HCT116 (cell line): Measurements from ENCODE around the gene STX10. TPM values are rescaled to one million over a fixed set of nuclear protein-coding genes. Genes with fewer than 3 reads are reported as not detected.

Experiments used
- ATAC-seq: fragments of 200-7000 bp; cut with Tn5 transposase; 2 replicates; pipeline ENCODE4 v1.9.1; 2020; ENCODE audit warnings: mild to moderate bottlenecking, moderate library complexity
- BruUV-seq: library from RNA; stranded (reverse); fragments of 400-500 nt; replicated peaks from 2 replicates; lab custom pipeline; 2021; lab: Mats Ljungman, UMichigan
- CTCF ChIA-PET: fragments of 300-600 bp; sonication (Branson Sonifier 250); formaldehyde crosslinking; loops from one replicate; lab custom pipeline; 2021; ENCODE audit warnings: antibody characterized with exemption; lab: Charles Lee
- POLR2A ChIA-PET: fragments of 300-600, 350-600 bp; sonication (Branson Sonifier 250); formaldehyde crosslinking; loops from one replicate; lab custom pipeline; 2021; ENCODE audit warnings: antibody characterized with exemption; lab: Charles Lee
- RAD21 ChIA-PET, 2 experiments: fragments of 300-600 bp; sonication (Branson Sonifier 250); formaldehyde crosslinking; loops; one replicate each; lab custom pipeline; 2023; ENCODE audit warnings: low total read pairs in 2 of 2; ENCODE audit not compliant: uncharacterized antibody in 2 of 2, unreplicated experiment in 2 of 2, low non-redundant PET in 1 of 2; lab: Charles Lee
- DNase-seq: peaks from one replicate; pipeline ENCODE4 v3.0.0-alpha.2; 2010; ENCODE audit warnings: low read depth, low spot score
- H2AFZ ChIP-seq: fragments of 200-600 bp; shearing (Covaris generic), sonication (generic); 2 replicates; pipeline ENCODE4 v1.6.1; 2017; ENCODE audit warnings: low read depth, mixed run types, mixed read lengths, antibody characterized with exemption, low read length; ENCODE audit not compliant: poor library complexity, severe bottlenecking
- H3K27ac ChIP-seq: 2 replicates; pipeline ENCODE4 v1.5.1; 2012; ENCODE audit warnings: low read depth, low read length
- H3K27me3 ChIP-seq: fragments of 200-600 bp; sonication (generic); 2 replicates; pipeline ENCODE4 v1.6.1; 2016; ENCODE audit warnings: mixed run types, low read length, mixed read lengths; ENCODE audit not compliant: insufficient read depth
- H3K36me3 ChIP-seq, 2 experiments: fragments of 200-500 bp in 1 of 2; fragments of 200-600 bp in 1 of 2; sonication (Bioruptor generic) in 1 of 2; sonication (generic) in 1 of 2; 2 replicates each; pipeline versions ENCODE4 v1.5.1 to v1.6.1; 2014 to 2016; ENCODE audit warnings: low read length in 2 of 2, inconsistent platforms in 1 of 2, mixed read lengths in 1 of 2, mixed run types in 1 of 2; ENCODE audit not compliant: insufficient read depth in 2 of 2, control insufficient read depth in 1 of 2
- H3K4me1 ChIP-seq, 2 experiments: fragments of 200-600 bp in 1 of 2; sonication (generic) in 1 of 2; 2 replicates each; pipeline versions ENCODE4 v1.5.1 to v1.6.1; 2012 to 2017; ENCODE audit warnings: low read length in 2 of 2, inconsistent platforms in 1 of 2, mild to moderate bottlenecking in 1 of 2, mixed read lengths in 1 of 2, mixed run types in 1 of 2, moderate library complexity in 1 of 2; ENCODE audit not compliant: insufficient read depth in 2 of 2, control insufficient read depth in 1 of 2
- H3K4me2 ChIP-seq: fragments of 200-600 bp; sonication (generic); 2 replicates; pipeline ENCODE4 v1.6.1; 2017; ENCODE audit warnings: mixed run types, low read length, mixed read lengths
- H3K4me3 ChIP-seq, 2 experiments: fragments of 200-600 bp in 1 of 2; sonication (generic) in 1 of 2; replicated peaks in 1 of 2; 2 replicates each; pipeline ENCODE4 v1.5.1; 2011 to 2016; ENCODE audit warnings: low read length in 2 of 2, control low read depth in 1 of 2, low read depth in 1 of 2, mild to moderate bottlenecking in 1 of 2, mixed read lengths in 1 of 2, mixed run types in 1 of 2
- H3K79me2 ChIP-seq: fragments of 200-600 bp; sonication (generic); 2 replicates; pipeline ENCODE4 v1.6.1; 2017; ENCODE audit warnings: mild to moderate bottlenecking, mixed run types, low read length, moderate library complexity, mixed read lengths; ENCODE audit not compliant: insufficient read depth
- H3K9ac ChIP-seq: fragments of 200-600 bp; sonication (generic); 2 replicates; pipeline ENCODE4 v1.6.1; 2016; ENCODE audit warnings: low read length, mixed read lengths
- H3K9me2 ChIP-seq: fragments of 200-600 bp; sonication (generic), shearing (Covaris generic); 2 replicates; pipeline ENCODE4 v1.6.1; 2017; ENCODE audit warnings: mixed run types, mild to moderate bottlenecking, moderate library complexity; ENCODE audit not compliant: insufficient read depth
- H3K9me3 ChIP-seq, 2 experiments: fragments of 200-500 bp in 1 of 2; fragments of 200-600 bp in 1 of 2; sonication (Bioruptor generic) in 1 of 2; sonication (generic) in 1 of 2; 2 replicates each; pipeline ENCODE4 v1.6.1; 2014 to 2017; ENCODE audit warnings: low read length in 2 of 2, mixed read lengths in 2 of 2, inconsistent platforms in 1 of 2, low read depth in 1 of 2, mild to moderate bottlenecking in 1 of 2, mixed run types in 1 of 2, moderate library complexity in 1 of 2; ENCODE audit not compliant: control insufficient read depth in 1 of 2, insufficient read depth in 1 of 2
- H4K20me1 ChIP-seq: fragments of 200-600 bp; sonication (generic), shearing (Covaris generic); 2 replicates; pipeline ENCODE4 v1.6.1; 2017; ENCODE audit warnings: mixed run types, mild to moderate bottlenecking, moderate library complexity; ENCODE audit not compliant: insufficient read depth
- CBX3 ChIP-seq: IDR thresholded peaks from 2 replicates; pipeline ENCODE4 v1.6.1; 2012; ENCODE audit warnings: low read depth
- CEBPB ChIP-seq: IDR thresholded peaks from 2 replicates; pipeline ENCODE4 v1.6.1; 2012; ENCODE audit warnings: low read depth
- EGR1 ChIP-seq: IDR thresholded peaks from 2 replicates; pipeline ENCODE4 v1.6.1; 2012; ENCODE audit warnings: low read depth
- ELF1 ChIP-seq: IDR thresholded peaks from 2 replicates; pipeline ENCODE4 v1.6.1; 2012; ENCODE audit warnings: low read depth, borderline replicate concordance
- EZH2 ChIP-seq: fragments of 200-600 bp; sonication (generic); IDR thresholded peaks from 2 replicates; pipeline ENCODE4 v1.6.1; 2017; ENCODE audit warnings: antibody characterized with exemption, mixed run types
- EZH2phosphoT487 ChIP-seq: fragments of 200-600 bp; IDR thresholded peaks from 2 replicates; pipeline ENCODE4 v1.6.1; 2018; ENCODE audit warnings: antibody characterized with exemption, borderline replicate concordance
- FOSL1 ChIP-seq: IDR thresholded peaks from 2 replicates; pipeline ENCODE4 v1.6.1; 2012; ENCODE audit warnings: low read depth
- JUND ChIP-seq: IDR thresholded peaks from 2 replicates; pipeline ENCODE4 v1.6.1; 2012
- POLR2A ChIP-seq: IDR thresholded peaks from 2 replicates; pipeline ENCODE4 v1.7.0; 2011; ENCODE audit warnings: borderline replicate concordance; ENCODE audit not compliant: insufficient read depth, insufficient read length; ENCODE audit errors: extremely low read depth
- POLR2AphosphoS5 ChIP-seq: IDR thresholded peaks from 2 replicates; pipeline ENCODE4 v1.6.1; 2011; ENCODE audit warnings: mild to moderate bottlenecking, low read depth, low read length, moderate library complexity
- RAD21 ChIP-seq: IDR thresholded peaks from 2 replicates; pipeline ENCODE4 v1.6.1; 2012; ENCODE audit warnings: low read depth, mild to moderate bottlenecking
- SIN3A ChIP-seq: IDR thresholded peaks from 2 replicates; pipeline ENCODE4 v1.6.1; 2012; ENCODE audit warnings: low read depth
- SP1 ChIP-seq: IDR thresholded peaks from 2 replicates; pipeline ENCODE4 v1.6.1; 2012; ENCODE audit warnings: low read depth
- SRF ChIP-seq: IDR thresholded peaks from 2 replicates; pipeline ENCODE4 v1.6.1; 2012; ENCODE audit warnings: low read depth
- YY1 ChIP-seq: IDR thresholded peaks from 2 replicates; pipeline ENCODE4 v1.6.1; 2011; ENCODE audit warnings: low read length, low read depth, moderate library complexity, mild to moderate bottlenecking; ENCODE audit not compliant: insufficient replicate concordance; ENCODE audit errors: extremely low read depth
- ZFX ChIP-seq: fragments of 450-650 bp; IDR thresholded peaks from 2 replicates; pipeline ENCODE4 v1.6.1; 2017
- intact Hi-C: fragments of 100-400 bp; cut with micrococcal nuclease; formaldehyde crosslinking; loops from 2 replicates; pipeline ENCODE4 v1.10.0; 2022
- total RNA-seq: library from RNA; stranded (reverse); gene quantifications from one replicate; pipeline ENCODE4 v1.2.1, GENCODE V29; 2021; ENCODE audit not compliant: unreplicated experiment
- TF ChIP-seq, protein P1 (sequence below): IDR thresholded peaks from 2 replicates; pipeline ENCODE4 v1.6.1; 2011; ENCODE audit warnings: mild to moderate bottlenecking, low read length, moderate library complexity; ENCODE audit not compliant: insufficient replicate concordance; ENCODE audit errors: extremely low read depth
- TF ChIP-seq, protein P2 (sequence below): IDR thresholded peaks from 2 replicates; pipeline ENCODE4 v1.6.1; 2012
- TF ChIP-seq, protein P3 (sequence below): IDR thresholded peaks from 2 replicates; pipeline ENCODE4 v1.6.1; 2012; ENCODE audit warnings: low read depth
- TF ChIP-seq, protein P4 (sequence below): IDR thresholded peaks from 2 replicates; pipeline ENCODE4 v1.6.1; 2012

STX10 gene
- total RNA-seq, 1 experiment from 2014 or later = 149 TPM

DNA sequence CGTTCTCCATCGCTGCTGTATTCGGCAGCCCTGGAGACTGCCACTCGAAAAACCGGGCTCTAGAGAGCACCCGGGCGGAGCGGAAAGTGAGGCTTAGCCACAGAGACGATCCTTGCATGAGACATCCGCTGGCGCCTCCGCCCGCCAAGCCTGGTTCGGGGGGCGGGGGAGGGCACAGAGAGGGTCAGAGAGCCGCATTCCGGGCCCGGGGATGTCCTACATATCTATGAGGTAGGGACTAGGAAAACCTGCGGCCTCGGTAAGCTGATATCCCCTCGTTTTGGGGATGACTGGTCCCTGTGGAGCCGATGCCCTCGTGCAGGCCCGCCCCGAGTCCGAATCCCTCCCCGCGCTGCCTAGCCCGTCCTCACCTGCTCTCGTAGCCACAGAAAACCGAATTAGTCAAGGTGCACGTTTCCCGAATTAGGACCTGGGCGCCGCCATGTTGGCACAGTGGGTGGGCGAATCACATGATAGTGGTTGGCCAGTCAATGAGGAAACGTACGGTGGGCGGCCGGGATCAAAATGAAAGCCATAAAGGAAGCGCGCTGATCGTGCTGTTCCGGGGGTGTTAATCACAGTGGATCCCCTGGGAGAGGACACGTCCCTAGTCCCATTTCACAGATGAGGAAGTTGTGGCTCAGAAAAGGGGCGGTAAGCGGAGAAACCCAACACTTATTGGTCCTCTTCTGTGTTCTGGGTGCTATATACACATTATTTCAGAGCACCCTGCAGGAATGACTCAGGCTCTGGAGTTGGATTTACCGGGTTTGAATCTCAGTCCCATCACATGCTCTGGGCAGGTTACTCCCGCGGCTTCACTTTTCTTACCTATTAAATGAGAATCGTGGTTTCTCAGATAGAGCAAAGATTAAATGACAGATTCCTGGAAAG lies 33.6 kb downstream of the STX10 start, which contains the start of gene TRMT1:
TRMT1 (minus strand) TSS at position 459 of the 894 bp plus-strand sequence; CDS start at position 118, 341 bp downstream.
- H3K4me1 ChIP-seq = peaks cover 21 to 39% of the 10 kb centered on the region in 2 experiments; a peak in 3 of 4 replicates
- RAD21 ChIA-PET = no interaction called here
- H3K36me3 ChIP-seq = peaks cover 9 to 35% of the 10 kb centered on the region in 2 experiments; a peak in 3 of 4 replicates
- H3K9me3 ChIP-seq = no peaks in the 10 kb centered on the region
- POLR2A ChIA-PET = interaction anchor here (1.0 to 1.8 kb wide), 3 partner anchors 36 to 39 kb away, joined by 3 to 16 read pairs (median 7); no protein-coding TSS in a partner anchor
- H2AFZ ChIP-seq = peak within 1 kb of the TSS; percentile 3
- H3K27ac ChIP-seq = peak within 1 kb of the TSS; percentile 100
- BruUV-seq = TSS peak; percentile 81
- DNase-seq = peak; percentile 93
- no peaks in the 10 kb centered on the region for H3K9me2 ChIP-seq
- H3K79me2 ChIP-seq = peaks cover 72% of the 10 kb centered on the region
- CTCF ChIA-PET = interaction anchor here (1.6 to 2.2 kb wide), 2 partner anchors 139 to 151 kb away, joined by 7 to 9 read pairs; no protein-coding TSS in a partner anchor
- H3K9ac ChIP-seq = peak within 1 kb of the TSS; percentile 98
- peak within 1 kb of the TSS; percentile 91 for H3K4me2 ChIP-seq
- intact Hi-C loops = loop anchor here (2.0 to 5.0 kb wide), 2 partner anchors 34 to 146 kb away; partner anchors contain the start of genes IER2 and STX10
- H3K4me3 ChIP-seq = peak within 1 kb of the TSS; percentile 97 to 98
- peak; percentile 51 for ATAC-seq
- no peaks in the 10 kb centered on the region for H3K27me3 ChIP-seq
- peaks cover 12% of the 10 kb centered on the region; the same call in 1 of the 2 replicates for H4K20me1 ChIP-seq
- TF ChIP-seq, protein P1, sequence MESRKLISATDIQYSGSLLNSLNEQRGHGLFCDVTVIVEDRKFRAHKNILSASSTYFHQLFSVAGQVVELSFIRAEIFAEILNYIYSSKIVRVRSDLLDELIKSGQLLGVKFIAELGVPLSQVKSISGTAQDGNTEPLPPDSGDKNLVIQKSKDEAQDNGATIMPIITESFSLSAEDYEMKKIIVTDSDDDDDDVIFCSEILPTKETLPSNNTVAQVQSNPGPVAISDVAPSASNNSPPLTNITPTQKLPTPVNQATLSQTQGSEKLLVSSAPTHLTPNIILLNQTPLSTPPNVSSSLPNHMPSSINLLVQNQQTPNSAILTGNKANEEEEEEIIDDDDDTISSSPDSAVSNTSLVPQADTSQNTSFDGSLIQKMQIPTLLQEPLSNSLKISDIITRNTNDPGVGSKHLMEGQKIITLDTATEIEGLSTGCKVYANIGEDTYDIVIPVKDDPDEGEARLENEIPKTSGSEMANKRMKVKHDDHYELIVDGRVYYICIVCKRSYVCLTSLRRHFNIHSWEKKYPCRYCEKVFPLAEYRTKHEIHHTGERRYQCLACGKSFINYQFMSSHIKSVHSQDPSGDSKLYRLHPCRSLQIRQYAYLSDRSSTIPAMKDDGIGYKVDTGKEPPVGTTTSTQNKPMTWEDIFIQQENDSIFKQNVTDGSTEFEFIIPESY = peak; percentile 85
- no peak for TF ChIP-seq EZH2
- TF ChIP-seq, protein P2, sequence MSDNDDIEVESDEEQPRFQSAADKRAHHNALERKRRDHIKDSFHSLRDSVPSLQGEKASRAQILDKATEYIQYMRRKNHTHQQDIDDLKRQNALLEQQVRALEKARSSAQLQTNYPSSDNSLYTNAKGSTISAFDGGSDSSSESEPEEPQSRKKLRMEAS = peak; percentile 99
- TF ChIP-seq RAD21 = 0 out of 2 replicates have a peak, but pooled peaks have one; percentile 1
- TF ChIP-seq, protein P3, sequence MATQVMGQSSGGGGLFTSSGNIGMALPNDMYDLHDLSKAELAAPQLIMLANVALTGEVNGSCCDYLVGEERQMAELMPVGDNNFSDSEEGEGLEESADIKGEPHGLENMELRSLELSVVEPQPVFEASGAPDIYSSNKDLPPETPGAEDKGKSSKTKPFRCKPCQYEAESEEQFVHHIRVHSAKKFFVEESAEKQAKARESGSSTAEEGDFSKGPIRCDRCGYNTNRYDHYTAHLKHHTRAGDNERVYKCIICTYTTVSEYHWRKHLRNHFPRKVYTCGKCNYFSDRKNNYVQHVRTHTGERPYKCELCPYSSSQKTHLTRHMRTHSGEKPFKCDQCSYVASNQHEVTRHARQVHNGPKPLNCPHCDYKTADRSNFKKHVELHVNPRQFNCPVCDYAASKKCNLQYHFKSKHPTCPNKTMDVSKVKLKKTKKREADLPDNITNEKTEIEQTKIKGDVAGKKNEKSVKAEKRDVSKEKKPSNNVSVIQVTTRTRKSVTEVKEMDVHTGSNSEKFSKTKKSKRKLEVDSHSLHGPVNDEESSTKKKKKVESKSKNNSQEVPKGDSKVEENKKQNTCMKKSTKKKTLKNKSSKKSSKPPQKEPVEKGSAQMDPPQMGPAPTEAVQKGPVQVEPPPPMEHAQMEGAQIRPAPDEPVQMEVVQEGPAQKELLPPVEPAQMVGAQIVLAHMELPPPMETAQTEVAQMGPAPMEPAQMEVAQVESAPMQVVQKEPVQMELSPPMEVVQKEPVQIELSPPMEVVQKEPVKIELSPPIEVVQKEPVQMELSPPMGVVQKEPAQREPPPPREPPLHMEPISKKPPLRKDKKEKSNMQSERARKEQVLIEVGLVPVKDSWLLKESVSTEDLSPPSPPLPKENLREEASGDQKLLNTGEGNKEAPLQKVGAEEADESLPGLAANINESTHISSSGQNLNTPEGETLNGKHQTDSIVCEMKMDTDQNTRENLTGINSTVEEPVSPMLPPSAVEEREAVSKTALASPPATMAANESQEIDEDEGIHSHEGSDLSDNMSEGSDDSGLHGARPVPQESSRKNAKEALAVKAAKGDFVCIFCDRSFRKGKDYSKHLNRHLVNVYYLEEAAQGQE = no peak
- no peak for TF ChIP-seq FOSL1
- no peak for TF ChIP-seq EZH2phosphoT487
- peak; percentile 56 for TF ChIP-seq POLR2AphosphoS5
- TF ChIP-seq SIN3A = peak; percentile 99
- no peak for TF ChIP-seq CEBPB
- peak; percentile 99 for TF ChIP-seq YY1
- peak; percentile 61 for TF ChIP-seq POLR2A
- TF ChIP-seq CBX3 = peak; percentile 96
- peak; percentile 95 for TF ChIP-seq SP1
- TF ChIP-seq ZFX = peak; percentile 61; the same call in 1 of the 2 replicates
- no peak for TF ChIP-seq SRF
- no peak; the same call in 1 of the 2 replicates for TF ChIP-seq ELF1
- peak; percentile 86 for TF ChIP-seq EGR1
- TF ChIP-seq, protein P4, sequence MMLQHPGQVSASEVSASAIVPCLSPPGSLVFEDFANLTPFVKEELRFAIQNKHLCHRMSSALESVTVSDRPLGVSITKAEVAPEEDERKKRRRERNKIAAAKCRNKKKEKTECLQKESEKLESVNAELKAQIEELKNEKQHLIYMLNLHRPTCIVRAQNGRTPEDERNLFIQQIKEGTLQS = no peak
- no peak for TF ChIP-seq JUND
